Ishikawa (cell line): Measurements from ENCODE around the gene TTC16.

Source experiments
- EP300 ChIP-seq: IDR thresholded peaks from 2 replicates; pipeline ENCODE4 v1.6.1; 2012; ENCODE audit warnings: borderline replicate concordance
- NFIC ChIP-seq: IDR thresholded peaks from 2 replicates; pipeline ENCODE4 v1.6.1; 2012
- RAD21 ChIP-seq: IDR thresholded peaks from 2 replicates; pipeline ENCODE4 v1.6.1; 2012; ENCODE audit warnings: low read depth
- TCF12 ChIP-seq: IDR thresholded peaks from 2 replicates; pipeline ENCODE4 v1.6.1; 2012; ENCODE audit warnings: low read depth

- TF ChIP-seq EP300 (no peak), TCF12 (no peak), NFIC (no peak), RAD21 (no peak)
Measured at GRCh38 chr9:127739614-127740330, 23.9 kb downstream of the TTC16 start.
